Iris pigment epithelial cell (primary cell): ENCODE measurements around the gene AGBL2.
"Not testable (repeated sequence)": the region's sequence is repeated elsewhere in the genome, so short reads cannot be mapped to it uniquely, and the experiment has no call there.

Experiments used
- DNase-seq: peaks from one replicate; pipeline ENCODE4 v3.0.0-alpha.2; 2011; ENCODE audit warnings: low read depth

AGBL2 gene

GRCh38 chr11:47688111-47688510 is 27.1 kb downstream of the AGBL2 start:
- DNase-seq = no peak

- not testable (repeated sequence) for DNase-seq
These were observed 28.5 kb downstream of the AGBL2 start for GRCh38 chr11:47686704-47687103.

- no peak for DNase-seq
These were observed 29.0 kb downstream of the AGBL2 start for GRCh38 chr11:47686151-47686550.

- DNase-seq = no peak
These were observed 39.3 kb downstream of the AGBL2 start for GRCh38 chr11:47675851-47676250.

- peak; percentile 46 for DNase-seq
These were observed 42.9 kb downstream of the AGBL2 start for GRCh38 chr11:47672283-47672730.

GRCh38 chr11:47669856-47670255 is 45.3 kb downstream of the AGBL2 start:
- DNase-seq = no peak

GRCh38 chr11:47668665-47669064 is 46.5 kb downstream of the AGBL2 start:
- DNase-seq = no peak

- no peak for DNase-seq
These were observed 47.6 kb downstream of the AGBL2 start for GRCh38 chr11:47667555-47667954.

- no peak for DNase-seq
These were observed 48.0 kb downstream of the AGBL2 start for GRCh38 chr11:47667135-47667534.

GRCh38 chr11:47664936-47665335 is 50.2 kb downstream of the AGBL2 start:
- DNase-seq = not testable (repeated sequence)

- DNase-seq = no peak
These were observed 53.9 kb downstream of the AGBL2 start for GRCh38 chr11:47661245-47661644.

GRCh38 chr11:47659276-47659675 is 55.9 kb downstream of the AGBL2 start:
- no peak for DNase-seq

- no peak for DNase-seq
These were observed 58.8 kb downstream of the AGBL2 start for GRCh38 chr11:47656260-47656885.

GRCh38 chr11:47651818-47652469 is 63.2 kb downstream of the AGBL2 start:
- no peak for DNase-seq

GRCh38 chr11:47649276-47649675 is 65.9 kb downstream of the AGBL2 start:
- no peak for DNase-seq

GRCh38 chr11:47646019-47646418 is 69.2 kb downstream of the AGBL2 start:
- DNase-seq = no peak

- DNase-seq = no peak
These were observed 69.7 kb downstream of the AGBL2 start for GRCh38 chr11:47645500-47645899.

- peak; percentile 98 for DNase-seq
These were observed 72.9 kb downstream of the AGBL2 start, which contains the start of gene MTCH2 for GRCh38 chr11:47642099-47642855. Gene MTCH2 (minus strand): TSS chr11:47642559. CDS start chr11:47642465, 94 bp downstream.

GRCh38 chr11:47641600-47642098 is 73.5 kb downstream of the AGBL2 start:
- no peak for DNase-seq

- not testable (repeated sequence) for DNase-seq
These were observed 74.7 kb downstream of the AGBL2 start for GRCh38 chr11:47640506-47640905.

- not testable (repeated sequence) for DNase-seq
These were observed 78.8 kb downstream of the AGBL2 start for GRCh38 chr11:47636331-47636730.

GRCh38 chr11:47631473-47631872 is 83.7 kb downstream of the AGBL2 start:
- DNase-seq = peak; percentile 49

GRCh38 chr11:47628026-47628425 is 87.1 kb downstream of the AGBL2 start:
- no peak for DNase-seq
